ENCODE measurements around the gene NXT1.
"Not testable (repeated sequence)": the region's sequence is repeated elsewhere in the genome, so short reads cannot be mapped to it uniquely, and the experiment has no call there.

The NXT1 gene

GRCh38 chr20:23340524-23340923 is 10.1 kb upstream of the NXT1 start:
- TF ChIP-seq, protein P1, sequence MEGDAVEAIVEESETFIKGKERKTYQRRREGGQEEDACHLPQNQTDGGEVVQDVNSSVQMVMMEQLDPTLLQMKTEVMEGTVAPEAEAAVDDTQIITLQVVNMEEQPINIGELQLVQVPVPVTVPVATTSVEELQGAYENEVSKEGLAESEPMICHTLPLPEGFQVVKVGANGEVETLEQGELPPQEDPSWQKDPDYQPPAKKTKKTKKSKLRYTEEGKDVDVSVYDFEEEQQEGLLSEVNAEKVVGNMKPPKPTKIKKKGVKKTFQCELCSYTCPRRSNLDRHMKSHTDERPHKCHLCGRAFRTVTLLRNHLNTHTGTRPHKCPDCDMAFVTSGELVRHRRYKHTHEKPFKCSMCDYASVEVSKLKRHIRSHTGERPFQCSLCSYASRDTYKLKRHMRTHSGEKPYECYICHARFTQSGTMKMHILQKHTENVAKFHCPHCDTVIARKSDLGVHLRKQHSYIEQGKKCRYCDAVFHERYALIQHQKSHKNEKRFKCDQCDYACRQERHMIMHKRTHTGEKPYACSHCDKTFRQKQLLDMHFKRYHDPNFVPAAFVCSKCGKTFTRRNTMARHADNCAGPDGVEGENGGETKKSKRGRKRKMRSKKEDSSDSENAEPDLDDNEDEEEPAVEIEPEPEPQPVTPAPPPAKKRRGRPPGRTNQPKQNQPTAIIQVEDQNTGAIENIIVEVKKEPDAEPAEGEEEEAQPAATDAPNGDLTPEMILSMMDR (conservative IDR thresholded peaks at IDR 0.05) = peak; percentile 71
- no peak for TF ChIP-seq ZFX (IDR thresholded peaks at IDR 0.05)

DNA sequence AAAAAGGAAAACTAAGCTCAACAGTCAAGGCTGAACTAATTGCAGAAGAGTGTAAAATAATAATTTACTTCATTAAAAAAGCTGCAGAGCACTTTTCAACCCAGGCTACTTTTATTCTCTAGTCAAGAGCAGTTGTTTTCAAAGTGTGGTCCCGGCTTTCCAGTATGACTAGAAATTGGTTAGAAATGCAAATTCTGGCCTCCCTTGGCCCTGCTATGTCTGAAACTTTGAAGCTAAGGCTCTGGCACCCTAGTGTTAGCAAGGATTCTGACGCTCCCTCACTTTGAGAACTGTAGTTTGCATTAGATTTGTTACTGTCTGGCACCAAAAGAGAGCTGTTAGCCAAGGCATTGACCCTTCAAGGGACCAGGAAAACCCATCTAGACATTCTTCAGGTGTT is 9.5 kb upstream of the NXT1 start:
- H3K27ac ChIP-seq = no peak overlapping the region
- TF ChIP-seq, protein P1 (conservative IDR thresholded peaks at IDR 0.05) = no peak
- TF ChIP-seq ZFX (IDR thresholded peaks at IDR 0.05) = no peak

More at GRCh38 chr20:23340524-23340923, 10.1 kb upstream of the NXT1 start:
- no peak overlapping the region for H3K27ac ChIP-seq

- TF ChIP-seq, protein P1 (conservative IDR thresholded peaks at IDR 0.05) = no peak
- no peak for TF ChIP-seq ZFX (IDR thresholded peaks at IDR 0.05)
- no peak overlapping the region for H3K27ac ChIP-seq
These were observed 7.0 kb upstream of the NXT1 start for GRCh38 chr20:23343590-23343989.

DNA sequence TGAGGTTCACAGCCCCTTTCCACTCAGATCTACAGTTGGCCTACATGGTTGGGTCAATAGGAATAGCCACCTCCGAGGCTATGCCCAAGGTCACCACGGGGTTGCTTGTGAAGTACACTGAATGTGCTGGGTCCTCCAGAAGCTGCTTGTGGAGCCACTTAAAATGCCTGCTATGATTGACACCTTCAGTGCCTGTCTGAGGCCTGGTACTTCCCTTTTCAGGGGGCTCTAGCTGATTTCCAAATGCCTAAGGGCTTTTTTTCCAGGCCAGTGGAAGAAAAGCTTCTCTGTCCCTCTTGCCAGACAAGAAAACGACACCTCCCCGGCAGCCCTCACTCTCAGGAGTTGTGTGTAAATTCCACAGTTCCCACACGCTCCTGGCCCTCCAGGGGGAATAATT is 6.3 kb upstream of the NXT1 start:
- no peak for TF ChIP-seq ZFX (IDR thresholded peaks at IDR 0.05)
- TF ChIP-seq, protein P1 (conservative IDR thresholded peaks at IDR 0.05) = no peak
- no peak overlapping the region for H3K27ac ChIP-seq

- no peak for TF ChIP-seq ZFX (IDR thresholded peaks at IDR 0.05)
- TF ChIP-seq, protein P1 (conservative IDR thresholded peaks at IDR 0.05) = no peak
These were observed 4.6 kb upstream of the NXT1 start for GRCh38 chr20:23346002-23346401.

DNA sequence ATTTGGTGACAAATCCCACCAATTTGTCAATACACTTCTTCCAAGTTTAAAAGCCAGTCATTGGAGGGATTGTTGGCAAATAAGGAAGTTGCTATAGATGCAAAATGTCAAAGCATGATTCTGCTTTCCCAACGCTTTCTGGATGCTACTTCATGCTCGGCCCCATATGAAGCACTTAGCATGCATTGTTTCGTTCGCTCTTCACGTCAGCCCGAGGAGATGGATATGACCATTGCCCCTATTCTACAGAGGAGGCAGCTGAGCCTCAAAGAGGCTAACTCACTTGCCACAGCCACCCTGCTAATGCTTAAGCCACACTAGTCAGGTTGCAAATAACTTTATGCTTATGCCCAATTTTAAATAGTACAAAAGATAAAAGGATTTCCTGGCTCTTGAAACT is 2.8 kb upstream of the NXT1 start:
- no peak for TF ChIP-seq ZFX (IDR thresholded peaks at IDR 0.05)
- TF ChIP-seq, protein P1 (conservative IDR thresholded peaks at IDR 0.05) = no peak
- no peak overlapping the region for H3K27ac ChIP-seq

More at GRCh38 chr20:23346002-23346401, 4.6 kb upstream of the NXT1 start:
- H3K27ac ChIP-seq = no peak overlapping the region

DNA sequence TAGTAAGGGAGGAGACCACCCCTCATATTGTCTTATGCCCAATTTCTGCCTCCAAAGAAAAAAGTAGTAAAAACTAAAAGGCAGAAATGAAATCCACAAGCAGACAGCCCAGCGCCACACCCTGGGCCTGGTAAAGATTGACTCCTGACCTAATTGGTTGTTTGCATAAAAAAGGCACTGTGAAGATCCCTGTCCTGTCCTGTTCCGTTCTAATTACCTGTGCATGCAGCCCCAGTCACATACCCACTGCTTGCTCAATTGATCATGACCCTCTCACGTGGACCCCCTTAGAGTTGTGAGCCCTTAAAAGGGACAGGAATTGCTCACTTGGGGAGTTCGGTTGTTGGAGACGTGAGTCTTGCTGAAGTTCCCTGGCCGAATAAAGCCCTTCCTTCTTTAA is 2.1 kb upstream of the NXT1 start:
- H3K27ac ChIP-seq = not testable (repeated sequence)

DNA sequence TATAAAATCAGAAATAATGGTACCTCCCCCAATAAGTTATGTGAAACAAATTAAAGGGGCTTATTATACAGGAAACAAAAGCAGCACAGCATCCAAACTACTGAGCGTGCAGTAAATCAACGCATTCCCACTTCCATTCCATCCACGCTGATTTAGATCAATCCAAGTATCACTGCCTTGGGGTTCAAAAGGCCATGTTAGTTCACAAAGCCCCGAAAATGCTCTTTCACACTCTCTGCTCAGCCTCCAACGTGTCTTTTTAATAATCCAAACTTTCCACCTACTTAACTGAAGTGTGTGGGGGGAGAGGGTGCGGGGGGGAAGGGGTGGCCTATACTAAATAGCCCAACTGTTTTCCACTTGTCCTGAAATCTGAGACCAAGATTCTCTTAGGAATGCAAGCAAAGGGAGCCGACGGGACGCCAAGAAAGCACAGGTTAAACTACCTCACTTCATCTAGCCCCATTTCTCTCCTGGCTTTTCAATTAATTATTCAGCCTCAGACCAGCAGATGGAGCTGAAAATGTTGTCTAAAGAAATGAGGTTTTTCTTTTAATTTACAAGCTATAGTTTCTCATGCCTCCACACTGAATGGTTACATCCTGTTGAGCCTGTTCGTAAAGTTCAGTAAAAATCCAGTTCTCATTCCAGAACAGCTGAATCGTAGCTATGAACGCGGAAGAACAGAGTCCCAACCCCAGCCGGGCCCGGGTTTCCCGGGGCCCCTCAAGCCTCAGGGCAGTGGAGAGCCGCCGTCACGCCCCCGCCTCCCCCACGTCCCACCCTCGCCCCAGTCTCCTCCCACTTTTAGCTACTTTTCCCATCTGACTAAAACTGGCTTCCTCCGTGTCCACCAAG is 1.0 kb upstream of the NXT1 start:
- no peak for TF ChIP-seq ZFX (IDR thresholded peaks at IDR 0.05)
- TF ChIP-seq, protein P1 (conservative IDR thresholded peaks at IDR 0.05) = peak; percentile 45
- peak overlapping the region; percentile 87 for H3K27ac ChIP-seq

Measured in C4-2B (cell line).